Measurements from ENCODE around the gene LAMP5.

Gene LAMP5, protein sequence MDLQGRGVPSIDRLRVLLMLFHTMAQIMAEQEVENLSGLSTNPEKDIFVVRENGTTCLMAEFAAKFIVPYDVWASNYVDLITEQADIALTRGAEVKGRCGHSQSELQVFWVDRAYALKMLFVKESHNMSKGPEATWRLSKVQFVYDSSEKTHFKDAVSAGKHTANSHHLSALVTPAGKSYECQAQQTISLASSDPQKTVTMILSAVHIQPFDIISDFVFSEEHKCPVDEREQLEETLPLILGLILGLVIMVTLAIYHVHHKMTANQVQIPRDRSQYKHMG

GRCh38 chr20:9514461-9515213 is at the start of gene LAMP5:
Gene LAMP5, plus strand, starts transcription at chr20:9514590. Its CDS starts 263 bp downstream, at chr20:9514853.
- no peak for DNase-seq

- peak in 1 of 2 donors; percentile 52 for DNase-seq
Observed at GRCh38 chr20:9467995-9468394, 46.4 kb upstream of the LAMP5 start.

DNA sequence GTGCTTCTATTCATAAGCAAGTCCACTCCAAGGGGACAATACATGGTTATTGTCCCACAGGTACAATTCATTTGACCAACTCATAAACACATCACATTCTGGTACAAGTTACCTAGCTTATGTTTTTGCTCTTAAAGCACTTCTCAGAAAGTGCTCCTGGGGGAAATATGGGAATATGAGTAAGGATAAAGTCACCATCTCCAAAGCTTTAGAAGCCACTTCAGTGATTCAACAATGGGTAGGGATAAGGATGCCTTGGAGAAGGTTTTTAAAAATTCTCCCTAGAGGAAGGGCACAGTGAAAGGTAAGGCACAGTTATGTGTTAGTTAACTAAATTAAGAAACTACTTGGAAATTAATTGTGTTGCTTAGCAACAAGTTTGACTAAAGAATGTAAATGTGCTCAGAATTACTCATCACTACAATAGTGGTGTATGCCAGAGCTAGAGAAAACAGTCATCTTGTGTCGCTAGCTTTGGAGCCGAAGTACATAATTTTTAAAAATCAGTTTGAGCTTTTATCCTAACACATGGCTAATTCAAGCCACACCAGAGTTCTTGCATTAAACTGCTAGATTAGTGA is 39.5 kb upstream of the LAMP5 start:
- no peak for DNase-seq

DNA sequence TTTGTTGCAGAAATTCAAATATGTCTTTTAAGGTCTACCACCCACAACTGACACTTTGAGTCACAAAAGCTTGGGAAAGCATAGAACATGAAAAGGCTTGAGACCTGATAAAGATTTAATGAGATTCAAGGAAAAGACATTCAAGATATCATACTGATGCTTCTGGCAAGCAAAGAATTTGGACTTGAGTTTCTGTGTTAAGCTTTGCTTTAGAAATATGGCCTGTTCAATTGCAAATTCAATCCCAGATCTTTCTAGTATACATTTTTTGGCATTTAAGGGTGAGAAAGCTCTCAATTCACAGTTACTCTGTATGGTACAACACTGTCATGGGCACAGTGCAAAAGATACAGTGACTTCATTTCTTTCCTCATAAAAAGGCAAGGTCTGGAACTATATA is 38.9 kb upstream of the LAMP5 start:
- DNase-seq: no peak

DNA sequence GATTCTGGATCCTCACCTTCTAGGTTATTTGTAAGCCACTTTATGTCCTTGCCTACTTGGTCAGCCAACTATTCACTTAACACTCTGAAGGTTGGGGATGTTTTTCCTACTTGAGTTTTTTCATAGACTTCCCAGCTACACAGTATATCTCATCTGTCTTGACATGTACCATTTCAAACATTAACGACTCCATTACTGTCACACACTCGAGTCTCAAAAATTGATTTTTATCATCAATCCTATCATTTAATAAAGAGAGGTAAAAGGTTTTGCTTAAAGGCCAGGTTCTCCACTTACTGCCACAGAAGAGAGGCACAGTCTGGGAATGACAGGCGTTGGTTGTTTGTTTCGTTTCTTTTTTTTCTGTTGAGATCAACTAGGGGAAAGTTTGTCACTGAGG is 38.2 kb upstream of the LAMP5 start:
- DNase-seq: no peak

- DNase-seq: no peak
Observed at GRCh38 chr20:9476637-9477036, 37.8 kb upstream of the LAMP5 start.

GRCh38 chr20:9478771-9479170 is 35.6 kb upstream of the LAMP5 start:
- DNase-seq: no peak

DNA sequence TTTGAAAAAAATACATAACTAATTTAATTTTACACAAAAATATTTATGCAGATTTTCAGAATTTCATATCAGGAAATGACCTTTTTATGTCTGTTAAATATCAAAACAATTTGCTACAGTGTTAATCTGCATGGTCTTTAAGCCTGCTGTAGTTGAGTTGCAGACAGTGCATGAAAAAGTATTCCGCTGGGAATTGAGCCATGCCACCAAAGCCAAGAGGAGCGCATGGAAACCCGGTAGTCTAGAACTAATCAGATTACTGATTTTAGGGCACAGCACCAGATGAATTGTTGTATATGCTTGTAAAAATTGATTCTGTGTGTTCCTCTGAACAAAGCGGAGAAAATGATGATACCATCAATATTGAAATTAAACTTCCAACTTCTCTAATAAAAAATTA is 34.3 kb upstream of the LAMP5 start:
- DNase-seq: no peak

- DNase-seq: peak; percentile 74 to 83
Observed at GRCh38 chr20:9482180-9482579, 32.2 kb upstream of the LAMP5 start.

DNA sequence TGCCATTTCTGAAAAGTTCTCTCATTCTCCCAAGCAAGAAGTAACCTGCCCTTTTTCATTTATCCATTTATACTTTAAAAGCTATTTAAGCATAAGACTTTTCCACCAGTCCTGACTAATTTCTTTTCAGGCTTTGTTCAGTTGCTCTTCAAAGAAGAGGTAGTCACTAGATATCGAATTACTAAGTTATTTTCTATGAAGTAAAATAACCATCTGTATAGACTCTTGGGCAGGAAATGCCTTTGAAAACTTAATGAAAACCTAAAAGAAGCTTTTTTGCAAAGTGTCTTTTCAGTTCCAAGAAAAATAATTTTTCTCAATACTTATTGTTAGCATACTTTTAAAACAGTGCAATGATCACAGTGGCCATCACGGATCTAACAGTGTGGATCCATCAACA is 31.3 kb upstream of the LAMP5 start:
- DNase-seq: no peak

- DNase-seq: peak in 1 of 2 donors; percentile 48
Observed at GRCh38 chr20:9485614-9486340, 28.6 kb upstream of the LAMP5 start.

GRCh38 chr20:9487231-9487630 is 27.2 kb upstream of the LAMP5 start:
- DNase-seq: peak in 1 of 2 donors; percentile 30

GRCh38 chr20:9488063-9488462 is 26.3 kb upstream of the LAMP5 start:
- no peak for DNase-seq

DNA sequence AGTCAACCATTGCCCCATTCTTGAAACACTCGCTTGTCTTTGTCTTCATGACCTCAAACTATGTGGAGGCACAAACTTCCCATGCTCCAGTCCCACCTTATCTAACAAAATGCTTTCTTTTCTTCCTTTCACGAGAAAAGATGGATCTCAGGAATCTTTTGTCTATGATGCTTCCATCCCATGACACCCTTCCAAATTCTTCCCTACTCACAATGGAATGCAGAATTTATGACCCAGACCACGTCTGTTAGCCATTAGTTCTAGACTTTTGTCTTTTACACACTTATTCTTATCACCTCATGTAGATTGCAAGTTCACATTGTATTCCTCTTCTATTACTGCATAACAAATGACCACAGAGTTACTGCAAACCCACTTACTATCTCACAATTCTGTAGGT is 24.2 kb upstream of the LAMP5 start:
- no peak for DNase-seq

GRCh38 chr20:9490631-9491030 is 23.8 kb upstream of the LAMP5 start:
- DNase-seq: peak in 1 of 2 donors; percentile 33

DNA sequence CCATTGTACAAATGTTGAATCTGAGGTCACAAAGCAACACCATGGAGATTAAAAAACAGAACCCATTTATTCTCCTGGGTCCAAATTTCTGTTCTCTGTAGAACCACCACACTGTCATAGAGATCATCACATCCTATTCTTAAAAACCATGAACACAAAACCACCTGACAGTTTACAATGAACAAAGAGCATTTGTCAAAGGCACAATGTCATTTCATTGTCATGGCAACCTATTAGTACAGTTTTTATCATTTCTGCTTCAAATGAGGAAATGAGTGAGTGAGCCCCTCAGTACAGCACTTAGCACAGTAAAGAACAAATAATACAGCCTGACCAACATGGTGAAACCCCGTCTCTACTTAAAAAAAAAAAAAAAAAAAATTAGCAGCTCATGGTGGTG is 23.1 kb upstream of the LAMP5 start:
- DNase-seq: peak in 1 of 2 donors; percentile 61

GRCh38 chr20:9492067-9492466 is 22.3 kb upstream of the LAMP5 start:
- DNase-seq: no peak

DNA sequence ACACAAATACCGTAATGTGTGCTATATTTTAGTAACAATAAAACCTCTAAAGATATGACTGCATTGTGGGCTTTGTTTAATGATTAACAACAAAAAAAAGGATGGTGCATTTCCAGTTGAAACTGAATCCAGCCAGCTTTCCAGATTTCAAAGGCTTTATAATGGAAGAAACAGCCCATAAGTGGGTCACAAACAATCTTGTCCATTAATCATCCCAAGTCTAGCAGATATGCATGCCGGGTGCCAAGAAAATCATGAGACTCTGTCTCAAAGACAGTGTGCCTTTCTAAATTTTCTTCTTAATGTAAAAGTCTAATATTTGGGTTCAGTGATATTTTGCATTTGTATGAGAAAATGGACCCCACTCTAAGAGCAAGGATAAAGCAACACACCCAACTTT is 20.6 kb upstream of the LAMP5 start:
- DNase-seq: no peak

GRCh38 chr20:9495701-9496100 is 18.7 kb upstream of the LAMP5 start:
- no peak for DNase-seq

DNA sequence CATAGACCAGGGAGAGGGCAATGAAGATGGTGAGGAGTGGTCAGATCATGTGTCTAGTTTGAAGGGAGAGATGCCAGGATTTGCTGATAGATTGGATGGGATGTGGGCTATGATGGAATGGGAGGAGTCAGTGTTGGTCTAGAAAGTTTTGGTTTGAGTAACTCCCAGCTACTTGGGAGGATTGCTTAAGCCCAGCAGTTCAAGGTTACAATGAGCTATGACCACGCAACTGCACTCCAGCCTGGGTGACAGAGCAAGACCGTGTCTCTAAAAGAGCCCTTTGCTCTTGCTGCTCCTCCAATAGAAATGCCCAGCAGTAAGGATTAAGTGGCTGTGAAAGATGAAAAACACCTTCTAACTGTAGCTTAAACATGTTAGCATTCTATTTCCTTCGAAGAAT is 18.2 kb upstream of the LAMP5 start:
- peak; percentile 75 to 76 for DNase-seq

- DNase-seq: peak; percentile 84 to 85
Observed at GRCh38 chr20:9498322-9498721, 16.1 kb upstream of the LAMP5 start.

GRCh38 chr20:9499126-9499899 is 15.1 kb upstream of the LAMP5 start:
- DNase-seq: peak; percentile 61 to 66

DNA sequence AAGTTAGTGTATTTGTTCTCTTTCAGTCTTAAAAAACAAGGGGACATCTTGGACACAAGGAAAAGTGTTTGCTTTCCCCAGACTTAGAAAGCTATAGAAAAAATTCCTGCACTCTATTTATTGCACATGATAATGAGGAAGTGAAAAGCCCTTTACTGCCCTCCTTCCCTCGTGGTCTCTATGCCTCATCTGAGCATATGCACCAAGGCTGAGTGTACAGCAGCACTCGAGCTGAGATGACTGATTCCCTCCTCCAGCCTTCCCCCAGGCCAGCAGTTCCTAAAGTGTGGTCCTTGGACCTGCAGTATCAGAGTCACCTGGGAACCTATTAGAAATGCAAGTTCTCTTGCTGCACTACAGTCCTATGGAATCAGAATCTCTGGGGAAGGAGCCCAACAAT is 14.3 kb upstream of the LAMP5 start:
- DNase-seq: peak; percentile 83 to 92

Measured in inflammatory macrophage treated with lipopolysaccharide for 1 hour (primary cell).